GM23338 (cell line): ENCODE measurements around the gene RIN3.

Experiments used
- CREB1 ChIP-seq: fragments of 250-450 bp; sonication (Bioruptor Pico); IDR thresholded peaks from 2 replicates; pipeline ENCODE4 v1.5.0; 2020; ENCODE audit warnings: low read depth, mild to moderate bottlenecking, moderate library complexity
- EZH2 ChIP-seq: fragments of 200-600 bp; sonication (generic); IDR thresholded peaks from one replicate; pipeline ENCODE4 v1.8.0; 2017; ENCODE audit warnings: antibody characterized with exemption, mild to moderate bottlenecking, low read depth; ENCODE audit not compliant: unreplicated experiment
- EZH2phosphoT487 ChIP-seq: fragments of 200-600 bp; sonication (generic); IDR thresholded peaks from one replicate; pipeline ENCODE4 v1.8.1; 2018; ENCODE audit warnings: antibody characterized with exemption; ENCODE audit not compliant: unreplicated experiment
- NANOG ChIP-seq: IDR thresholded peaks from 2 replicates; pipeline ENCODE4 v1.6.1; 2016; ENCODE audit warnings: antibody characterized with exemption, borderline replicate concordance
- POLR2AphosphoS5 ChIP-seq: IDR thresholded peaks from 2 replicates; pipeline ENCODE4 v1.6.1; 2016; ENCODE audit warnings: antibody characterized with exemption, low read depth
- ZNF331 ChIP-seq: fragments of 250-450 bp; sonication (Bioruptor Pico); IDR thresholded peaks from 2 replicates; pipeline ENCODE4 v1.5.0; 2020; ENCODE audit warnings: low read depth, mild to moderate bottlenecking, moderate library complexity
- TF ChIP-seq, protein P1 (sequence below), 2 experiments: fragments of 200-600 bp in 1 of 2; sonication (generic) in 1 of 2; conservative IDR thresholded peaks; 2 replicates each; pipeline versions ENCODE4 v1.5.1 to v1.6.1; 2016 to 2017; ENCODE audit warnings: antibody characterized with exemption in 2 of 2, low read depth in 2 of 2, mild to moderate bottlenecking in 2 of 2, moderate library complexity in 1 of 2
- TF ChIP-seq, protein P2 (sequence below): IDR thresholded peaks from one replicate; pipeline ENCODE4 v1.6.1; 2018; ENCODE audit warnings: antibody characterized with exemption; ENCODE audit not compliant: unreplicated experiment

- TF ChIP-seq, protein P1, sequence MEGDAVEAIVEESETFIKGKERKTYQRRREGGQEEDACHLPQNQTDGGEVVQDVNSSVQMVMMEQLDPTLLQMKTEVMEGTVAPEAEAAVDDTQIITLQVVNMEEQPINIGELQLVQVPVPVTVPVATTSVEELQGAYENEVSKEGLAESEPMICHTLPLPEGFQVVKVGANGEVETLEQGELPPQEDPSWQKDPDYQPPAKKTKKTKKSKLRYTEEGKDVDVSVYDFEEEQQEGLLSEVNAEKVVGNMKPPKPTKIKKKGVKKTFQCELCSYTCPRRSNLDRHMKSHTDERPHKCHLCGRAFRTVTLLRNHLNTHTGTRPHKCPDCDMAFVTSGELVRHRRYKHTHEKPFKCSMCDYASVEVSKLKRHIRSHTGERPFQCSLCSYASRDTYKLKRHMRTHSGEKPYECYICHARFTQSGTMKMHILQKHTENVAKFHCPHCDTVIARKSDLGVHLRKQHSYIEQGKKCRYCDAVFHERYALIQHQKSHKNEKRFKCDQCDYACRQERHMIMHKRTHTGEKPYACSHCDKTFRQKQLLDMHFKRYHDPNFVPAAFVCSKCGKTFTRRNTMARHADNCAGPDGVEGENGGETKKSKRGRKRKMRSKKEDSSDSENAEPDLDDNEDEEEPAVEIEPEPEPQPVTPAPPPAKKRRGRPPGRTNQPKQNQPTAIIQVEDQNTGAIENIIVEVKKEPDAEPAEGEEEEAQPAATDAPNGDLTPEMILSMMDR (conservative IDR thresholded peaks at IDR 0.05; ENCODE audit: low read depth in 2 of 2), result no peak
- TF ChIP-seq POLR2AphosphoS5 (no peak), EZH2 (no peak), CREB1 (CRISPR knock-in tag) (no peak), EZH2phosphoT487 (no peak), NANOG (no peak), ZNF331 (CRISPR knock-in tag) (no peak)
- TF ChIP-seq, protein P2, sequence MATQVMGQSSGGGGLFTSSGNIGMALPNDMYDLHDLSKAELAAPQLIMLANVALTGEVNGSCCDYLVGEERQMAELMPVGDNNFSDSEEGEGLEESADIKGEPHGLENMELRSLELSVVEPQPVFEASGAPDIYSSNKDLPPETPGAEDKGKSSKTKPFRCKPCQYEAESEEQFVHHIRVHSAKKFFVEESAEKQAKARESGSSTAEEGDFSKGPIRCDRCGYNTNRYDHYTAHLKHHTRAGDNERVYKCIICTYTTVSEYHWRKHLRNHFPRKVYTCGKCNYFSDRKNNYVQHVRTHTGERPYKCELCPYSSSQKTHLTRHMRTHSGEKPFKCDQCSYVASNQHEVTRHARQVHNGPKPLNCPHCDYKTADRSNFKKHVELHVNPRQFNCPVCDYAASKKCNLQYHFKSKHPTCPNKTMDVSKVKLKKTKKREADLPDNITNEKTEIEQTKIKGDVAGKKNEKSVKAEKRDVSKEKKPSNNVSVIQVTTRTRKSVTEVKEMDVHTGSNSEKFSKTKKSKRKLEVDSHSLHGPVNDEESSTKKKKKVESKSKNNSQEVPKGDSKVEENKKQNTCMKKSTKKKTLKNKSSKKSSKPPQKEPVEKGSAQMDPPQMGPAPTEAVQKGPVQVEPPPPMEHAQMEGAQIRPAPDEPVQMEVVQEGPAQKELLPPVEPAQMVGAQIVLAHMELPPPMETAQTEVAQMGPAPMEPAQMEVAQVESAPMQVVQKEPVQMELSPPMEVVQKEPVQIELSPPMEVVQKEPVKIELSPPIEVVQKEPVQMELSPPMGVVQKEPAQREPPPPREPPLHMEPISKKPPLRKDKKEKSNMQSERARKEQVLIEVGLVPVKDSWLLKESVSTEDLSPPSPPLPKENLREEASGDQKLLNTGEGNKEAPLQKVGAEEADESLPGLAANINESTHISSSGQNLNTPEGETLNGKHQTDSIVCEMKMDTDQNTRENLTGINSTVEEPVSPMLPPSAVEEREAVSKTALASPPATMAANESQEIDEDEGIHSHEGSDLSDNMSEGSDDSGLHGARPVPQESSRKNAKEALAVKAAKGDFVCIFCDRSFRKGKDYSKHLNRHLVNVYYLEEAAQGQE, result no peak
These were observed 62.2 kb downstream of the RIN3 start for GRCh38 chr14:92575748-92576303.
